Measurements from ENCODE around the gene EPHB1. TPM values are rescaled to one million over a fixed set of nuclear protein-coding genes. Genes with fewer than 3 reads are reported as not detected.

Gene EPHB1
- total and polyA plus RNA-seq, 2 donors (not counting 3 experiments of a cell fraction or from before 2014, with no cell fraction given): 1.3 to 5.2 TPM

GRCh38 chr3:134850761-134851160 lies 55.7 kb downstream of the EPHB1 start:
- H3K9me3 ChIP-seq (replicated peaks; ENCODE audit: control insufficient read depth, insufficient read depth, low read length): no peaks in the 10 kb centered on the region
- H3K79me2 ChIP-seq (ENCODE audit: control insufficient read depth, insufficient read depth, low read length): no peaks in the 10 kb centered on the region
- no peaks in the 10 kb centered on the region for H4K20me1 ChIP-seq (replicated peaks; ENCODE audit: control insufficient read depth, extremely low read depth, insufficient read depth, low read length)
- POLR2A ChIA-PET: no interaction called here
- CTCF ChIA-PET: interaction anchor here (2.4 kb wide), 1 partner anchor 56 kb away, joined by 7 read pairs; the partner anchor contains the start of gene EPHB1
- intact Hi-C loops (cut with micrococcal nuclease) (no loop called here), dilution Hi-C loops (cut with MboI; ENCODE audit: extremely low pct_ligation_motif_present, low sequenced_read_pairs) (no loop called here)
- H3K27ac ChIP-seq (ENCODE audit: insufficient read depth, low read depth, low read length): no peak overlapping the region
- no peak overlapping the region for H2AFZ ChIP-seq (ENCODE audit: low read depth, low read length)
- H3K4me3 ChIP-seq (replicated peaks in 1 of 3; ENCODE audit: insufficient read depth in 1 of 3, low read depth in 1 of 3, low read length in 3 of 3): no peak overlapping the region
- H3K36me3 ChIP-seq (ENCODE audit: control insufficient read depth in 2 of 2, extremely low read depth in 1 of 2, insufficient read depth in 2 of 2, low read length in 2 of 2): no peaks in the 10 kb centered on the region
- H3K9ac ChIP-seq (replicated peaks; ENCODE audit: extremely low read depth, insufficient read depth, low read length): no peak overlapping the region
- FAIRE-seq: peak; percentile 70
- H3K4me2 ChIP-seq (ENCODE audit: insufficient read depth, low read length): no peak overlapping the region
- no peaks in the 10 kb centered on the region for H3K9me1 ChIP-seq (replicated peaks; ENCODE audit: control insufficient read depth, extremely low read depth, insufficient read depth, low read length)
- peak; percentile 30 for DNase-seq (ENCODE audit: low read depth, low spot score)
- peaks cover 0 to 3% of the 10 kb centered on the region in 2 experiments for H3K27me3 ChIP-seq (ENCODE audit: control insufficient read depth in 2 of 2, insufficient read depth in 2 of 2, low read length in 2 of 2)
- no peak for TF ChIP-seq FOS (IDR thresholded peaks at IDR 0.05; ENCODE audit: borderline replicate concordance, insufficient read depth, low read length)
- no peak for TF ChIP-seq MYC (IDR thresholded peaks at IDR 0.05; ENCODE audit: low read depth, low read length)
- TF ChIP-seq POLR2A (IDR thresholded peaks at IDR 0.05; ENCODE audit: low read depth, low read length): no peak
- no peak for TF ChIP-seq POLR2AphosphoS5 (IDR thresholded peaks at IDR 0.05; ENCODE audit: insufficient read depth, low read depth, low read length)
- no peak for TF ChIP-seq MAX (IDR thresholded peaks at IDR 0.05; ENCODE audit: insufficient read depth, insufficient read length)
- no peak for TF ChIP-seq JUN (IDR thresholded peaks at IDR 0.05; ENCODE audit: borderline replicate concordance, insufficient read depth, insufficient read length, low read depth)
- no peak for TF ChIP-seq GATA2 (IDR thresholded peaks at IDR 0.05; ENCODE audit: insufficient read depth, insufficient read length, low read depth, low read length)
- TF ChIP-seq CTCF (IDR thresholded peaks at IDR 0.05; ENCODE audit: extremely low read depth in 1 of 2, insufficient read depth in 1 of 2, low read depth in 1 of 2, low read length in 2 of 2): no peak
- no peak for TF ChIP-seq EZH2 (IDR thresholded peaks at IDR 0.05; ENCODE audit: borderline replicate concordance, low read depth, low read length, severe bottlenecking)
- BruUV-seq (replicated peaks): no TSS peak
- H3K4me1 ChIP-seq (ENCODE audit: control insufficient read depth, extremely low read depth, insufficient read depth, low read length): peaks cover 18% of the 10 kb centered on the region
